Right renal cortex interstitium (tissue), 3 donors: Measurements from ENCODE around the gene UCHL5. TPM values are rescaled to one million over a fixed set of nuclear protein-coding genes. Genes with fewer than 3 reads are reported as not detected.

ENCODE experiments used
- DNase-seq, 3 donors: peaks; one replicate each; pipeline ENCODE4 v3.0.0-alpha.2; 2013; ENCODE audit warnings: low read depth in 3 of 3, low spot score in 2 of 3
- polyA plus RNA-seq, 3 donors: library from polyadenylated mRNA; unstranded; fragments of 120-200 nt; gene quantifications; one replicate each; pipeline ENCODE4 v1.2.1, GENCODE V29; 2013; ENCODE audit not compliant: insufficient read length in 3 of 3

Gene UCHL5
- polyA plus RNA-seq, 3 donors: 47.0 to 55.9 (median 52.5) TPM

DNA sequence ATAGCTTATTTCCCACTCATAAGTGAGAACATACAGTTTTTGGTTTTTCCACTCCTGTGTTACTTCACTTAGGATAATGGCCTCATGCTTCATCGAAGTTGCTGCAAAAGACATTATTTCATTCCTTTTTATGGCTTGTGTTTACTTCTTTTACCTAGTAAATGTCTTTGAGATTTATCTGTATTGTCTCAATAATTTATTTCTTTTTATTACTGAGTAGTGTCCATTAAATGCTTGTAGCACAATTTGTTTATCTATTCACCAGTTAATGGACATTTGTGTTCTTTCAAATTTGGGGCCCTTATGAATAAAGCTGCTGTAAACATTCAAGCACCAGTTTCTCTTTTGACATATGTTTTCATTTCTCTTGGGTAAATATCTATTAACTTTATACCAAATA, 86.0 kb downstream of the UCHL5 start:
- no peak for DNase-seq

GRCh38 chr1:192969091-192969490, 90.1 kb downstream of the UCHL5 start:
- DNase-seq: no peak

GRCh38 chr1:192968323-192968722, 90.8 kb downstream of the UCHL5 start:
- DNase-seq: no peak

DNA sequence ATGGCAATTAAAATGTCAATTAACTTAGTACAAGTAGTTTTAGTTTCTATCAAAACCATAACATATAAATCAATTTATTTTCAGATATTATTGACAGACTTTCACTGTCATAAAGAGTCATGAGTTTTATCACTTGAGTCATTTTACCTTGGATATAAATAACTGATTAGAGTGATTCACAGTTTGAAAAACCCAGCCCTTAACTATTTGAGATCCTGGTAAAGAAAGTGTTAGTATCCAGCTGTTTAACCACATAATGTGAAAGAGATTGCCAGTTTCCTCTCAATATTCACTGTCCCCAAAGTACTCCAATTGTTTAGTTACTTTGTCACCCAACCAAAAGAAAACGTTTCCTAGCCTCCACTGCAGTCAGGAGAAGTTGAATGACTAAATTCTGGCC, 91.3 kb downstream of the UCHL5 start:
- DNase-seq: no peak

GRCh38 chr1:192967211-192967877, 91.8 kb downstream of the UCHL5 start:
- no peak for DNase-seq

DNA sequence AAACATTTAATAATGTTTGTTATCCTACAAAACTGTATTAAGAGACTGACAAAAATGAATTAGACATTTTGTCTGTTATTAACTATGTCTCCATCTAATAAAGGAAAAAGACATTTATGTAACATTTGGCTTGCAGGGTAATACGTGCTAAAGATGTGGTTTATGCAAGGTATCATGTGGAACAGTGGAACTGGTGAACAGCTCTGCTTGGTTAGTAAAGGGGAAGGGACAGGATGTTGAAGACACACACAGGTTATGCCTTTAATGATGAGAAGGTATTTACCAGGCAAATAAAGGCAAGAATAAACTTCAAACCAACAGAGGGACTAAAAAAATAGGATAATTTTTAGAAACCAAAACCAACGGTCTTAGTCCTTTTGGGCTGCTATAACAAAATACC, 93.1 kb downstream of the UCHL5 start:
- DNase-seq: no peak

DNA sequence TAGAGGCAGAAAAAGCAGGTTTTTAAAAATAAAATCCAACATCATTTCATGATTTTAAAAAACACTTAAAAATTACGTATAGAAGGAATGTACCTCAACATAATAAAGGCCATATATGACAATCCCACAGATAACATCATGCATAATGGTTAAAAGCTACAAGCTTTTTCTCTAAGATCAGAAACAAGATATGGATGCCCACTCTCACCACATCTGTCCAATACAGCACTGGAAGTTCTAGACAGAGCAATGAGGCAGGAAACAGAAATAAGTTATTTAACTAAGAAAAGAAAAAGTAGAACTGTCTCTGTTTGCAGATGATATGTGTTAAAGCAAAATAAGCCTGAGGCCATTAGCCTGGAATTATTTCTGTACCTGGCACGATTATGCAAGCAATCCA, 96.3 kb downstream of the UCHL5 start:
- no peak for DNase-seq

Other genes starting within 250 kb of the UCHL5 start
- gene RO60, start 252 bp upstream of the UCHL5 start, polyA plus RNA-seq: 10 to 100 TPM; 37.7 to 39.2 (median 38.0) TPM
- gene GLRX2, start 46.1 kb upstream of the UCHL5 start, polyA plus RNA-seq: 10 to 100 TPM; 11.2 to 13.8 (median 12.6) TPM
- gene CDC73, start 62.7 kb upstream of the UCHL5 start, polyA plus RNA-seq: 10 to 100 TPM; 48.7 to 52.9 (median 52.7) TPM
- gene B3GALT2, start 127.3 kb upstream of the UCHL5 start, polyA plus RNA-seq: 10 to 100 TPM; 15.3 to 23.1 (median 15.8) TPM